KMS-11 (cell line): Measurements from ENCODE around the gene GABPA.
"Not testable (repeated sequence)": the region's sequence is repeated elsewhere in the genome, so short reads cannot be mapped to it uniquely, and the experiment has no call there.

Source experiments
- H2AFZ ChIP-seq: fragments of 200-600 bp; sonication (generic); 2 replicates; pipeline ENCODE4 v1.6.1; 2016; ENCODE audit warnings: antibody characterized with exemption, mixed run types, low read depth
- H3K27ac ChIP-seq: fragments of 200-600 bp; sonication (generic); 2 replicates; pipeline ENCODE4 v1.6.1; 2016; ENCODE audit warnings: mild to moderate bottlenecking, mixed run types
- H3K27me3 ChIP-seq: fragments of 200-600 bp; sonication (generic); 2 replicates; pipeline ENCODE4 v1.6.1; 2017; ENCODE audit warnings: mild to moderate bottlenecking, low read depth, mixed run types, moderate library complexity; ENCODE audit not compliant: insufficient read depth
- H3K36me3 ChIP-seq: fragments of 200-600 bp; sonication (generic); 2 replicates; pipeline ENCODE4 v1.6.1; 2017; ENCODE audit warnings: mild to moderate bottlenecking, mixed run types; ENCODE audit not compliant: insufficient read depth
- H3K4me1 ChIP-seq: fragments of 200-600 bp; sonication (generic); 2 replicates; pipeline ENCODE4 v1.6.1; 2016; ENCODE audit warnings: mild to moderate bottlenecking, low read depth, mixed run types; ENCODE audit not compliant: poor library complexity, severe bottlenecking
- H3K4me2 ChIP-seq: fragments of 200-600 bp; sonication (generic); 2 replicates; pipeline ENCODE4 v1.7.0; 2016; ENCODE audit warnings: mild to moderate bottlenecking, mixed run types
- H3K4me3 ChIP-seq: fragments of 200-600 bp; sonication (generic); IDR thresholded peaks from 2 replicates; pipeline ENCODE4 v1.6.1; 2017; ENCODE audit warnings: low read depth, low read length, mixed read lengths; ENCODE audit not compliant: insufficient read depth
- H3K79me2 ChIP-seq: fragments of 200-600 bp; sonication (generic); 2 replicates; pipeline ENCODE4 v1.6.1; 2016; ENCODE audit warnings: low read depth, mixed run types; ENCODE audit not compliant: insufficient read depth
- H3K9ac ChIP-seq: fragments of 200-600 bp; sonication (generic); 2 replicates; pipeline ENCODE4 v1.6.1; 2016; ENCODE audit warnings: mild to moderate bottlenecking, mixed run types
- H4K20me1 ChIP-seq: fragments of 200-600 bp; sonication (generic); 2 replicates; pipeline ENCODE4 v1.6.1; 2016; ENCODE audit warnings: mild to moderate bottlenecking, mixed run types; ENCODE audit not compliant: insufficient read depth
- CTCF ChIP-seq: fragments of 200-600 bp; sonication (generic); conservative IDR thresholded peaks from 2 replicates; pipeline ENCODE4 v1.6.1; 2017; ENCODE audit warnings: low read depth, mild to moderate bottlenecking, antibody characterized with exemption, low read length, moderate library complexity, mixed read lengths

Gene GABPA

GRCh38 chr21:25767921-25768320, 33.1 kb downstream of the GABPA start:
- no peak for TF ChIP-seq CTCF
- no peaks in the 10 kb centered on the region for H3K79me2 ChIP-seq
- H3K27me3 ChIP-seq, result no peaks in the 10 kb centered on the region
- no peaks in the 10 kb centered on the region for H4K20me1 ChIP-seq
- H2AFZ ChIP-seq, result no peak overlapping the region
- H3K36me3 ChIP-seq, result no peaks in the 10 kb centered on the region
- no peak overlapping the region for H3K4me2 ChIP-seq
- H3K9ac ChIP-seq, result no peak overlapping the region
- H3K4me3 ChIP-seq, result no peak overlapping the region
- H3K4me1 ChIP-seq, result no peaks in the 10 kb centered on the region
- no peak overlapping the region for H3K27ac ChIP-seq

- no peak overlapping the region for H3K27ac ChIP-seq
- no peaks in the 10 kb centered on the region for H3K27me3 ChIP-seq
- H4K20me1 ChIP-seq, result no peaks in the 10 kb centered on the region
- H3K4me2 ChIP-seq, result no peak overlapping the region
- H3K4me3 ChIP-seq, result no peak overlapping the region
- TF ChIP-seq CTCF, result no peak
- no peak overlapping the region for H3K9ac ChIP-seq
- no peaks in the 10 kb centered on the region for H3K4me1 ChIP-seq
- H3K36me3 ChIP-seq, result no peaks in the 10 kb centered on the region
- no peak overlapping the region for H2AFZ ChIP-seq
- no peaks in the 10 kb centered on the region for H3K79me2 ChIP-seq
Observed at GRCh38 chr21:25772686-25773085, 37.9 kb downstream of the GABPA start.

- no peaks in the 10 kb centered on the region for H3K79me2 ChIP-seq
- H3K27ac ChIP-seq, result no peak overlapping the region
- no peak overlapping the region for H3K9ac ChIP-seq
- H2AFZ ChIP-seq, result no peak overlapping the region
- H3K4me2 ChIP-seq, result no peak overlapping the region
- no peaks in the 10 kb centered on the region for H3K4me1 ChIP-seq
- no peak for TF ChIP-seq CTCF
- no peak overlapping the region for H3K4me3 ChIP-seq
- H3K36me3 ChIP-seq, result no peaks in the 10 kb centered on the region
- no peaks in the 10 kb centered on the region for H3K27me3 ChIP-seq
- no peaks in the 10 kb centered on the region for H4K20me1 ChIP-seq
Observed at GRCh38 chr21:25776440-25776839, 41.7 kb downstream of the GABPA start.

- H3K36me3 ChIP-seq, H3K9ac ChIP-seq, H3K4me1 ChIP-seq, H3K27ac ChIP-seq, H3K4me2 ChIP-seq, H2AFZ ChIP-seq, H4K20me1 ChIP-seq, H3K27me3 ChIP-seq, H3K4me3 ChIP-seq, H3K79me2 ChIP-seq: not testable (repeated sequence)
Observed at GRCh38 chr21:25778126-25778875, 43.5 kb downstream of the GABPA start.

- no peaks in the 10 kb centered on the region for H3K36me3 ChIP-seq
- peaks cover 17% of the 10 kb centered on the region for H3K4me1 ChIP-seq
- no peaks in the 10 kb centered on the region for H3K27me3 ChIP-seq
- no peak overlapping the region for H2AFZ ChIP-seq
- H3K4me2 ChIP-seq, result no peak overlapping the region
- no peaks in the 10 kb centered on the region for H4K20me1 ChIP-seq
- no peak for TF ChIP-seq CTCF
- no peak overlapping the region for H3K4me3 ChIP-seq
- no peak overlapping the region for H3K27ac ChIP-seq
- H3K79me2 ChIP-seq, result no peaks in the 10 kb centered on the region
- H3K9ac ChIP-seq, result no peak overlapping the region
Observed at GRCh38 chr21:25788677-25789076, 53.9 kb downstream of the GABPA start.
